ENCODE data around the gene MTFP1. TPM values are rescaled to one million over a fixed set of nuclear protein-coding genes. Genes with fewer than 3 reads are reported as not detected.

MTFP1 gene
- total RNA-seq: 100 to 1,000 TPM in 1 of 3 donors, 10 to 100 TPM in 2; 97.0 to 113 (median 99.9) TPM

GRCh38 chr22:30425616-30426387, at the start of gene MTFP1:
MTFP1 (plus strand) TSS chr22:30425768; CDS start chr22:30425880, 112 bp downstream.
- Mint-ChIP-seq H3K27me3 (ENCODE audit: low read depth) (no peaks in the 10 kb centered on the region), H3K4me3 (peak within 1 kb of the TSS; percentile 93), H3K36me3 (ENCODE audit: insufficient read depth) (peaks cover 11% of the 10 kb centered on the region), H3K4me1 (ENCODE audit: low read depth) (peaks cover 51% of the 10 kb centered on the region), H3K9me3 (no peaks in the 10 kb centered on the region)
- peak; percentile 7 to 13 for ATAC-seq
- peak; percentile 42 for DNase-seq

GRCh38 chr22:30380011-30380410, 45.6 kb upstream of the MTFP1 start:
- no peaks in the 10 kb centered on the region for H3K36me3 Mint-ChIP-seq (ENCODE audit: insufficient read depth)
- ATAC-seq: no peak
- no peak overlapping the region for H3K4me3 Mint-ChIP-seq
- no peaks in the 10 kb centered on the region for H3K4me1 Mint-ChIP-seq (ENCODE audit: low read depth)
- H3K9me3 Mint-ChIP-seq: no peaks in the 10 kb centered on the region
- no peaks in the 10 kb centered on the region for H3K27me3 Mint-ChIP-seq (ENCODE audit: low read depth)
- no peak for DNase-seq

- DNase-seq (no peak), ATAC-seq (peak; percentile 54 to 66)
- Mint-ChIP-seq H3K4me3 (no peak overlapping the region), H3K4me1 (ENCODE audit: low read depth) (peaks cover 2% of the 10 kb centered on the region), H3K36me3 (ENCODE audit: insufficient read depth) (no peaks in the 10 kb centered on the region), H3K9me3 (no peaks in the 10 kb centered on the region), H3K27me3 (ENCODE audit: low read depth) (no peaks in the 10 kb centered on the region)
Measured at GRCh38 chr22:30381264-30381663, 44.3 kb upstream of the MTFP1 start.

GRCh38 chr22:30382340-30382739, 43.2 kb upstream of the MTFP1 start:
- no peak for ATAC-seq
- no peaks in the 10 kb centered on the region for H3K27me3 Mint-ChIP-seq (ENCODE audit: low read depth)
- H3K4me1 Mint-ChIP-seq (ENCODE audit: low read depth): peaks cover 3% of the 10 kb centered on the region
- no peak overlapping the region for H3K4me3 Mint-ChIP-seq
- H3K9me3 Mint-ChIP-seq: no peaks in the 10 kb centered on the region
- no peaks in the 10 kb centered on the region for H3K36me3 Mint-ChIP-seq (ENCODE audit: insufficient read depth)
- DNase-seq: no peak

- H3K9me3 Mint-ChIP-seq: no peaks in the 10 kb centered on the region
- no peaks in the 10 kb centered on the region for H3K27me3 Mint-ChIP-seq (ENCODE audit: low read depth)
- H3K36me3 Mint-ChIP-seq (ENCODE audit: insufficient read depth): no peaks in the 10 kb centered on the region
- no peak overlapping the region for H3K4me3 Mint-ChIP-seq
- H3K4me1 Mint-ChIP-seq (ENCODE audit: low read depth): peaks cover 6% of the 10 kb centered on the region
- ATAC-seq (no peak), DNase-seq (no peak)
Measured at GRCh38 chr22:30383061-30383460, 42.5 kb upstream of the MTFP1 start.

GRCh38 chr22:30385942-30386341, 39.6 kb upstream of the MTFP1 start:
- Mint-ChIP-seq H3K36me3 (ENCODE audit: insufficient read depth) (no peaks in the 10 kb centered on the region), H3K27me3 (ENCODE audit: low read depth) (no peaks in the 10 kb centered on the region), H3K9me3 (no peaks in the 10 kb centered on the region), H3K4me3 (peak overlapping the region; percentile 77), H3K4me1 (ENCODE audit: low read depth) (peaks cover 7% of the 10 kb centered on the region)
- ATAC-seq (no peak), DNase-seq (no peak)

GRCh38 chr22:30386608-30386959, 39.0 kb upstream of the MTFP1 start:
- Mint-ChIP-seq H3K4me1 (ENCODE audit: low read depth) (peaks cover 13% of the 10 kb centered on the region), H3K4me3 (peak overlapping the region; percentile 77), H3K9me3 (no peaks in the 10 kb centered on the region), H3K36me3 (ENCODE audit: insufficient read depth) (no peaks in the 10 kb centered on the region), H3K27me3 (ENCODE audit: low read depth) (no peaks in the 10 kb centered on the region)
- DNase-seq (no peak), ATAC-seq (no peak)

- H3K4me3 Mint-ChIP-seq: peak within 1 kb of the TSS; percentile 77
- H3K4me1 Mint-ChIP-seq (ENCODE audit: low read depth): peaks cover 16% of the 10 kb centered on the region
- H3K36me3 Mint-ChIP-seq (ENCODE audit: insufficient read depth): no peaks in the 10 kb centered on the region
- peak; percentile 78 for DNase-seq
- no peaks in the 10 kb centered on the region for H3K27me3 Mint-ChIP-seq (ENCODE audit: low read depth)
- no peaks in the 10 kb centered on the region for H3K9me3 Mint-ChIP-seq
- peak; percentile 85 to 88 for ATAC-seq
Measured at GRCh38 chr22:30386960-30387827, 38.4 kb upstream of the MTFP1 start, which contains the start of gene RNF215. RNF215 (minus strand) TSS chr22:30387411; CDS start chr22:30387313, 98 bp downstream.

- H3K4me1 Mint-ChIP-seq (ENCODE audit: low read depth): peaks cover 26% of the 10 kb centered on the region
- H3K27me3 Mint-ChIP-seq (ENCODE audit: low read depth): peaks cover 4% of the 10 kb centered on the region
- H3K36me3 Mint-ChIP-seq (ENCODE audit: insufficient read depth): no peaks in the 10 kb centered on the region
- DNase-seq (peak; percentile 77), ATAC-seq (peak; percentile 63 to 65)
- H3K9me3 Mint-ChIP-seq: no peaks in the 10 kb centered on the region
- H3K4me3 Mint-ChIP-seq: no peak overlapping the region
Measured at GRCh38 chr22:30390974-30391691, 34.4 kb upstream of the MTFP1 start.

GRCh38 chr22:30392661-30393321, 32.8 kb upstream of the MTFP1 start:
- H3K9me3 Mint-ChIP-seq: no peaks in the 10 kb centered on the region

GRCh38 chr22:30393322-30393680, 32.3 kb upstream of the MTFP1 start:
- Mint-ChIP-seq H3K4me1 (ENCODE audit: low read depth) (peaks cover 34% of the 10 kb centered on the region), H3K9me3 (no peaks in the 10 kb centered on the region), H3K36me3 (ENCODE audit: insufficient read depth) (no peaks in the 10 kb centered on the region), H3K27me3 (ENCODE audit: low read depth) (peaks cover 4% of the 10 kb centered on the region), H3K4me3 (no peak overlapping the region)
- DNase-seq (no peak), ATAC-seq (no peak)

More at GRCh38 chr22:30392661-30393321, 32.8 kb upstream of the MTFP1 start:
- DNase-seq (no peak), ATAC-seq (no peak)
- no peak overlapping the region for H3K4me3 Mint-ChIP-seq
- H3K27me3 Mint-ChIP-seq (ENCODE audit: low read depth): peaks cover 4% of the 10 kb centered on the region
- no peaks in the 10 kb centered on the region for H3K36me3 Mint-ChIP-seq (ENCODE audit: insufficient read depth)
- peaks cover 29% of the 10 kb centered on the region for H3K4me1 Mint-ChIP-seq (ENCODE audit: low read depth)

- no peak for ATAC-seq
- Mint-ChIP-seq H3K9me3 (no peaks in the 10 kb centered on the region), H3K27me3 (ENCODE audit: low read depth) (peaks cover 4% of the 10 kb centered on the region), H3K4me3 (no peak overlapping the region), H3K36me3 (ENCODE audit: insufficient read depth) (no peaks in the 10 kb centered on the region), H3K4me1 (ENCODE audit: low read depth) (peaks cover 39% of the 10 kb centered on the region)
- DNase-seq: no peak
Measured at GRCh38 chr22:30393885-30394284, 31.7 kb upstream of the MTFP1 start.

- DNase-seq (peak; percentile 61), ATAC-seq (peak; percentile 93 to 94)
- Mint-ChIP-seq H3K27me3 (ENCODE audit: low read depth) (peaks cover 4% of the 10 kb centered on the region), H3K36me3 (ENCODE audit: insufficient read depth) (no peaks in the 10 kb centered on the region), H3K9me3 (no peaks in the 10 kb centered on the region), H3K4me3 (peak within 1 kb of the TSS; percentile 87), H3K4me1 (ENCODE audit: low read depth) (peaks cover 33% of the 10 kb centered on the region)
Measured at GRCh38 chr22:30396871-30397655, 28.5 kb upstream of the MTFP1 start, which contains the start of gene SEC14L2. SEC14L2 (plus strand) TSS chr22:30397018; CDS start chr22:30397117, 99 bp downstream.
